ENCODE results near the gene USP35.
A peak's percentile ranks its signal among the peaks of the same experiment; 100 is the strongest.
"Not testable (repeated sequence)": the region's sequence is repeated elsewhere in the genome, so short reads cannot be mapped to it uniquely, and the experiment has no call there.

USP35 gene

DNA sequence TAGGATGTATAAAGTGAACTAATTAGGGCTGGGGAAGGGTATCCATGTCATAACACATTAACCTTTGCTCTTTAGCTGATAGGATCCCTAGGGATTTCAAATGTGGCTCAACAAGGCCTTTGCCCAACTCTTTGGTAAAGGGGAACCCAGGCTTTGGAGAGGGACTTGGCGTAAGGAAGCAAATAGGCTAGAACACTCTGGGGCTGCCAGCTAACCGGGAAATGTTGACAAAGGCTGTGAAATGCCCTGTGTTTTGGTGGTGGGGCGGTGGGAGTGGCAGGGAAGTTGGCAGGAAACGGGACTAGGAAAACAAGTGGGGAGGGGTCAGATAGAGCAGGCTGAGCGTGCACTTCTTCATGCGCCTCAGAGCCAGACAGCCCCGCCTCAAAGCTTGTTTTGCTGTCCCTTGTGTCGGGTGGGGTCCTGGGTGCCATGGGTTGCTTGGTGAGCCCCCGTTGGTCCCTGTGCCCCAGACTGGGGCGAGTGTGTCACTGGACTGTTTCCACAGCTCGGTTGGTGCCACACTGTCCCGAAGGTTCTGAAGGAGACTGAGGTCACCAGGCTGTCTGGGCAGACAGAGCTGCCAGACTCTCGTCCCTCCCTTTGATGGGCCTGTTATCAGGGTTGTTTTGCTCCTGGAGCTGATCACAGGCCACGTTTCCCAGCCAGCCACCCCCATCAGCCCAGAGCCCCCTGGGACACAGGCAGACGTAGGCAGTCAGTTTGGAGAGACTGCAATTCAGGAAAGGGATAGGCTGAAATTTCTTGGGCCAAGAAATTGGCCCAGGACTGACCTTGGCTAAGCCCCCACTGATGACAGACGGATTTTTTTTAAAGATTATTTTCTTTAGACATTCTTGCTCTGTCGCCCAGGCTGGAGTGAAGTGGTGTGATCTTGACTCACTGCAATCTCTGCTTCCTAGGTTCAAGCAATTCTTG is 19.9 kb upstream of the USP35 start:
- no peak for DNase-seq

DNA sequence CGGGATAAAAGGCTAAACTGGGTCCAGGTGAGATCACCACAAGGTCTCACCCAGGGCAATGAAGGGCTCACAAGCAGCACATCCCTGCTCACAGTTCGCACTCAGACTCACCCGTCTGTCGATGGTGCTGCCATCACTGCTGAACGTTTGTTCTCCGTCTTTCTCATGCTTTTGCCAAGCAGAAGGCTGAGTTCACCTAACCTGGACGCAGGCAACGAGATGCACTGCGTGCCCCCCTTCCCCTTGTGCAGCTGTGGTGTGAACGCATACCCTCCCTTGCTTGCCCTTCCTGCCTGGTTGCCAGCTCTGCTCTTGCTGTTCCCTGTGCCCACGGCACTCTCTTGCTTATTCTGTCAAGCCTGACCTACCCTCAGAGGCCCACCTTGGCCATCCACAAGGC is 18.3 kb upstream of the USP35 start:
- DNase-seq = no peak

DNA sequence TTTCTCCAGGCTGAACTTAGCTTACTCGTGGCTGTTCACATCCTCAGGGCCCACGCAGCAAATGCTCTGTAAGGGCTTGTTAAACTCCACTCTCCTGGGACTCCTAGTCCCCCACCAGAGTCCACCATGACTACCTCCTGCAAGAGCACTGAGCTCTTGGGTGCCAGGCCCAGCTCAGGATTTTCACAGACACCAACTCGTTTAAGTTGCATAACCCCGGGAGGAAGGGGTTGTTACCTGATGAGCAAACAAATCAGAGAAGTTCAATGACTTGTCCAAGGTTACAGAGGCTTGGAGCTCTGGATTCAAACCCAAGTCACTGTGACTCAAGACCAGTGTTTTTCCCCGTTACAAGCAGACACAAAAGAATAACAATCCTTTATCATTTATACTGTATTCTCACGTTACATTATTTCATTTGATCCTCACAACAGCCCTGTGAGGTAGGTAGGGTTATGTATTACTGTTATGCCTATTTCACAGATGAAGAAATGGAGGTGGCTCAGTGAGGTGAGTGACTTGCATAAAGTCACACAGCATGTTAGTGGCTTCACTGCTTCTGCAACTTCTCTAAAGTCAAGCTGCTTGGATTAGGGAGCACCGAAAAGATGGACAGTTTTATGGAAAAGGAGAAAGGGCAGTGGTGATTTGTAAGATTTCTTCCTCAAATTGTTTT is 17.7 kb upstream of the USP35 start:
- no peak for DNase-seq

DNA sequence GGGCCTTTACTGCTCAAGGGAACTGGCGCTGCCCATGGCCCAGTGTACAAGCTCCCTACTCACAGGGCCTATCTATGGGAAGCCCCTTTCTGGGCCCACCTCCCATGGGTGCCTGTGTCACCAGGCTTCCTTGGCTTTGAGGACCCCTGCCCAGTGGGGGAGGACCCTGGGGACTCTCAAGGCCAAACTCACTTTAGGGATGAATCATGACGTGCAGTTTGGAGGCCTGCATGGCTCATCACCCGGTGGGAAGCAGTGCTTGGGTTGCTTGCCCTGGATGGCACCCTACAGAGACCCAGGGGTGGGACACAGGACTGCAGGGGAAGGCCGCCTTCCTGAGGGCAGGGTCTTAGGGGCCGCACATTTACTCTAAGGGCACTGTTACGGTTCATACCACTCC is 16.8 kb upstream of the USP35 start:
- no peak for DNase-seq

DNA sequence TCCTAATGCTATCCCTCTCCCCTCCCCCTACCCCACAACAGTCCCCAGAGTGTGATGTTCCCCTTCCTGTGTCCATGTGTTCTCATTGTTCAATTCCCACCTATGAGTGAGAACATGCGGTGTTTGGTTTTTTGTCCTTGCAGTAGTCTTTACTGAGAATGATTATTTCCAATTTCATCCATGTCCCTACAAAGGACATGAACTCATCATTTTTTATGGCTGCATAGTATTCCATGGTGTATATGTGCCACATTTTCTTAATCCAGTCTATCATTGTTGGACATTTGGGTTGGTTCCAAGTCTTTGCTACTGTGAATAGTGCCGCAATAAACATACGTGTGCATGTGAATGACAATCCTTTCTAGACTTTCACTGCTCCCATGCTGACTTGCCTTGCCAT is 12.9 kb upstream of the USP35 start:
- not testable (repeated sequence) for DNase-seq

DNA sequence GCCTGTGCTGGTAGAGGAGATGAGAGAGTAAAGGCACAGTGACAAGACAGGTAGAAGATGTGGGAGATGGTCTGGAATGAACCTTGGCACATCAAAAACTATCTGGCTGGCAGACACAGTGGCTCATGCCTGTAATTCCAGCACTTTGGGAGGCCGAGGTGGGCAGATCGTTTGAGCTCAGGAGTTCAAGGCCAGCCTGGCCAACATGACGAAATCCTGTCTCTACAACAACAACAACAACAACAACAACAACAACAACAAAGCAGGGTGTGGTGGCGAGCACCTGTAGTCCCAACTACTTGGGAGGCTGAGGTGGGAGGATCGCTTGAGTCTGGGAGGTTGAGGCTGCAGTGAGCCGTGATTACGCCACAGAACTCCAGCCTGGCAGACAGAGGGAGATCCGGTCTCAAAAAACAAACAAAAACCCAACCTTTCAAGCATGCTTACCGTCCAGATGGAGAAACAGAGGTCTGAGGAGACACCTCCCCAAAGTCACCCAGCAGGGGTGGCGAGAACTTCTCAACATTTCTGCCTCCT is 12.0 kb upstream of the USP35 start:
- no peak for DNase-seq

DNA sequence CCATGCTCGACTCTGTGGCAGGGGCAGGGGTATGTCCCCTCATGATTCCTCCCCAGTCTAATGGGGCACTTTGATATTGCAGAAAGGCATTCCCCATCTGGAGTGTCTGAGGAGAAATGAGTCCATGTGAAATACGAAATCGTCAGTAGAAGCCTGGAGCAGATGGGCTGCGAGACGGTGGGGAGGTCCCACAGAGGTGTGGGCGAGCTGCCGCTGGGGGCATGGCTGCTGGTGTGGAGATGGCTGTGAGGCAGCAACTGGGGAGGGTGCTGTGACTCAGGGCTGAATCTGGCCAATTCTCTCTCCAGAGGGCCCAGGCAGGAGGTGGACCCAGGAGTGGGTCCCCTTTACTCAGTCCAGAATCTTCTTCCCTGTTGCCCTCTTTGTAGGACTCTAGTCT is 11.5 kb upstream of the USP35 start:
- DNase-seq = no peak

DNA sequence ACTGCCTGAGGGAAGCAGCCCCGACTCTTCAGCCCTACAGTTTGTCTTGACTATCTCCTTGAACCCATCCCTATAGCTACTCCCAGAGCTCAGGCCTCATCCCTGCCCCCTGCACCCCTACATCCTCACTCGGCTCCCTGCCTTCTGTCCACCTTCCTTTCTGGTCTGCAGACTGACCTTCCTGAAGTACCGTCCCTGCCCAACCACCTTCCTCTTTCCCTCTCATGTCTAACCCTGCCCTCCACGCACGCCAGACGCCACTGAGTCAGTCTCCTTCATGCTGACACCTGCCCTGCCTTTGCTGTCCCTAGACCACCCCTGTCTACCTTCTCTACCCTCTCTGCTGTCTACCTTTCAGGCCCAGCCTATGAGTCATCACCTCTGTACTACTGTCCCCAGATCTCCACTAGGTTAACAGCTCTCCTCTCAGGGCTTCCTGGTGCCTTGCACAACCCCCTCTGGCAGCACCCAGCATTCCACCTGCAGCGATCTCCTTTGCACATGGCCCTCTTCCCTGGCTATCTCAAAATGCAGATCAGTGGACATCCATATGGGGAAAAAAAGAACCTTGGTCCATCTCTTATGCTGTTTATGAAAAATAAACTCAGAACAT is 9.2 kb upstream of the USP35 start:
- DNase-seq = no peak

DNA sequence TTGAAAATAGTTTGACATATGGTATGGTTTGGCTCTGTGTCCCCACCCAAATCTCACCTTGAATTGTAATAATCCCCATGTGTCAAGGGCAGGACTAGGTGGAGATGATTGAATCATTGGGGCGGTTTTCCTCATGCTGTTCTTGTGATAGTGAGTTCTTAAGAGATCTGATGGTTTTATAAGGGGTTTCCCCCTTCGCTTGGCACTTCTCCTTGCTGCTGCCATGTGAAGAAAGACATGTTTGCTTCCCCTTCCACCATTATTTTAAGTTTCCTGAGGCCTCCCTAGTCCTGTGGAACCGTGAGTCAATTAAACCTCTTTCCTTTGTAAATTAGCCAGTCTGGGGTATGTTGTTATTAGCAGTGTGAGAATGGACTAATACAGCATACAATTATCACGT is 8.0 kb upstream of the USP35 start:
- DNase-seq = peak; percentile 64 to 71

DNA sequence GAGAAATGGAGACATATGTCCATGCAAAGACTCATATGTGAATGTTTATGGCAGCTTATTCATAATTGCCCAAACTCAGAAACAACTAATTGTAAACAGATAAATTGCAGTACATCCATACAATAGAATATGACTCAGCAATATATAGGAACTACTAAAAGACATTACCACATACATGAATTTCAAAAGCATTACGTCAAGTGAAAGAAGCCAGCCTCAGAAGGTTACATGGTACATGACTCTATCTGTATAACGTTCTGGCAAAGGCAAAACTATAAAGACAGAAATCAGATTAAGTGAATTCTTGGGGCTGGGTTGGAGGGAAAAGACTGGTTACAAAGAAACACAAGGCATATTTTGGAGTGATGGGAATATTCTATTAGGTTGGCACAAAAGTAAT is 7.5 kb upstream of the USP35 start:
- DNase-seq = peak; percentile 85 to 90

DNA sequence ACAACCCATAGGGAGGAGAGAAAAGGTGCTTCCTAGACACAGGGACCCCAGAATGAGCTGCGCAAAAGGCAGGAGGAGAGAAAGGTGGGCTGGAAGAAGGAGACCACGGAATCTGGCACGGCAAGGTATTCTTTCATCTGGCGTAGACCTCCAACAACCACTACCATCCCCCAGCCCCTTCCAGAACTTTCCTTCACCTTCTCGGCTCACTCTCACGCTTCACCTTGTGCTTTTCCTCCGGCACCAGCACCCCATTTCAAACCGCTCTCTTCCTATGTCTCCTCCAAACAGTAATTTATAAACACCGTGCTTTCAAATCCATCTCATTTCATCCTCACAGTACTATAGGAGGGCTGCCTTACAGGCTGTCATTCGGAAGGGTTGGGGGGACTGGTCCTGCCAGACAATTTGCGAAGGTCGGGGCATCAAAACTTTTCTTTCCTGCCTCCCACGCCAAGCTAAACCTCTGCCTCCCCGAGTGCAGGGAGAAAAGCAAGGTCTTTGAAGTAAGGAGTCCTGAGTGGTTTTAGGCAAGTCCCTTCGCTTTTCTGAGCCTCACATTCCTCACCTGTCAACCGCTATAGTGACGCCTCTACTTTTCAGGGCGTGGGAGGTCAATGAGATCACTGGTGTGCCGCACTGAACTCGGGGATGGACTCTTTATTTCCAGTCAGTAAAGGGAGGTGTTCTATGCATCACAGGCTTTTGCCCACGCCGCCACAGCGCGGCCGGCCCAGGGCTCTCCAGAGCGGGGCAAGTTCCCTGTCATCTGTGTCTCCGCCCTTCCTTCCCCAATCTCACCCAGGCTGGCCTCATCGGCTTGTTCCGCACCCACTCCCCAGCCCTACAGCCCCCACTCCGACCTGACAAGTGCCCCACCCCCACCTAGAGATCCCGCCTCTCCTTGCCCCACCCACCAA is 1.1 kb upstream of the USP35 start:
- DNase-seq = peak; percentile 88 to 93

DNA sequence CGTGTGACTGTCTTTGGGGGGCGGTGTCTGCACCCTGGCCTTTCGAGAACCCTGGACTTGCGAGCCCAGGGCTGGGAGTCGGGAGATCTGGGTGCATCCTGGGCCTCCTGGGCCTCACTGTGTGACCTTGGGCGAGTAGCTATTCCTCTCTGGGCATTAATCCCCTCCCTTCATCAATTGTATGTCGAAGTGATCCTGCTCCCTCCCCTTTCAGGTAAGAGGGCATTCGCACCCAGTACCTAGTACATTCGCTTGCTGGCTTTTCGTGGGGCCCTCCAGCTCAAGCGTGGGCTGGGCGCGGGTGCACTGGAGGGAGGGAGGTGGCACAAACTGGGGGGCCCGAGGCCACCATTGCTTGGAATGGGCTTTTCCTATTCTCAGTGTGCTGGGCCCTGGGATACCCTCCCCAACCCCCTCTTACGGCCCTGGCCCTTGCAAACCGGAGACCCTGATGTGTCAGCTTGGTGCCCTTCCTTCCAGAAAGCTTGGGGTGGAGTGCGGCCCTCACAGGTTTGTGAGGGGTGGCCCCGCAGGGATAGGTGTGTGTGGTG is 530 bp downstream of the USP35 start:
- no peak for DNase-seq

DNA sequence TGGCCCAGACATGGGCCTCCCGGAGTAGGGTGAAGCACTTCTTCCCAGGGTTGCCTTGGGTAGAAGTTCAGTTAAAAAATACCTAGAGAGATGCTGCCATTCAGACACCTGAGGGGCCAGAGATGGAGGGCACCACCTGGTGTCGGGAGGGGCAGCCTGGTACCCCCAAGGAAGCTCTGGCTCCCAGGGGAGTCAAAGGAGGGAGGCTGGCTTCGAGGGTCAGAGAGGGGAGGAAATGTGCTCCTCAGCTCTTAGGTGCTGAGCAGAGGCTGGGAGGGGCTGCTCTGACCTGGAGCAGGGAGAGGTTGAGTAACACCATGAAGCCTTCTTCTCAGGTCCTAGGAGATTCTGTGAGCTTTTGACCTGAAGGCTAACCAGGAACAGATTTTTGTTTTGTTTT is 1.1 kb downstream of the USP35 start:
- DNase-seq = no peak

DNA sequence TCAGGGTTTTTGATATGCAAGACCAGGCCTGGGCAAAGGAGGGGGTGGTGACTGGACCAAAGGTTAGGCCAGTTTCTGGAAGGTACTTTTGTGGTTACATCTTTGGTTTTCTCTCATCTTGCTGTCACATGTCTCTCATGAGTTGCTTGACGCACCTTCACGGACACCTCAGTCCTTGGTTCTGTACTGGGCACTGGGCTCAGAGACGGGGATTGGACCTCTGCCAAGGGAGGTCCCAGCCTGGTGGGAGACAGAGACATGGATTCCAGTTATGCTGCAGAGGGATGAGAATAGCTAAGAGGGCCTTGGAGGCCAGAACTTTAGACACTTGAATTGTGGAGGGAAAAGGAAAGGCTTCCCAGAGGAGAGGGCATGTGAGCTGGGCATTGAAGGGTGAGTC is 1.7 kb downstream of the USP35 start:
- peak in 1 of 2 donors; percentile 15 for DNase-seq

DNA sequence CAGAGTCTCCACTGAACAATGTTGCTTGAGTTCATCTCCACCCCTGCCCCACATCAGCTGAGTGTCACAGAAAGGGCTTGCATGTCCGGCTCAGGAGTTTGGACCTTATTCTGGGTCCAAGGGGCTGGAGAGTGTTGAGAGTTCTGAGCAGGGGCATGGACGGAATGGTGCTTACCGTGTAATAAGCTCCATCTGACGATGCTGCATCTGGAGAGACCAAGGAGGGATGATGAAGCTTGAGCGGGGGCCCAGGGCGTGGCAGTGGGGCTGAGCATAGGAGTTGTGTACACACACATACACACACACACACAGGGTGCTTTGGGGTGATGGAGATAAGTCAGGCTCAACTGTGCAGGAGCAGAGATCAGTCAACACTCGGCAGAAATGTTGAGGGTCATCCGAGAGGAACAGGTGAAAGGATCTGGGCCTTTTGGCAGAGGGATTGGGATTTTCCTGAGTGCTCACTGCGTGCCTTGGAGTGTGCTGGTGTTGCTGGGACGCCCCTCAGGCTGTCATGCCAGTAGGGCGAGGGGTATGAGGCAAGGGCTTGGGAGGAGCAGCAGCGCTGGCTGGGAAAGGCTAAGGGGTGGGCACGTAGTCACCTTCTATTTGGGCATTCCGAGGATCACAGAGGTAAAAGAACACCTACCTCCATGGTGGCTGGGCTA is 2.3 kb downstream of the USP35 start:
- DNase-seq = no peak

DNA sequence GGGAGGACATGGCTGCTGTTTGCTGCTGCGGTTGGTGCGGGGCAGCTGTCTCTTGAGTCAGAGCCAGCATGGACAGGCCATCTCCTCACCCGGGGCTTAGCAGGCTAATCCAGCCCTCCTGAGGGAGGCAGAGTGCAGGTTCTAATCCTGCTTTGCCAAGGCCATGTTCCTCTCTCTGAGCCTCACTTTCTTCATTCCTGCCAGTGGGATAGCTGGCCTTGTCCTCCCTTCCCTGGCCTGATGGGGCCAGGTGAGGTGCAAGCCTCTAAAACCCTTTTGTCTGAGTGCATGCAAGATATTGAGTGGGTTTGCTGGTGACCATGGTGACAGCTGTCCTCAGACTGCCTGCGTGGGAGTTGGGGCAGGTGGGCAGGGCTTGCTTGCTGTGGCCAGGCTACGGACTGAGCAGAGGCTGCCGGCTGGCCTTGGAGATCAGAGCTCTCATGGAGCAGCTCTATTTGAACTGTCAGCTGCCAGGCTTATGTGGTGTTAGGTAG is 3.6 kb downstream of the USP35 start:
- peak in 1 of 2 donors; percentile 56 for DNase-seq

DNA sequence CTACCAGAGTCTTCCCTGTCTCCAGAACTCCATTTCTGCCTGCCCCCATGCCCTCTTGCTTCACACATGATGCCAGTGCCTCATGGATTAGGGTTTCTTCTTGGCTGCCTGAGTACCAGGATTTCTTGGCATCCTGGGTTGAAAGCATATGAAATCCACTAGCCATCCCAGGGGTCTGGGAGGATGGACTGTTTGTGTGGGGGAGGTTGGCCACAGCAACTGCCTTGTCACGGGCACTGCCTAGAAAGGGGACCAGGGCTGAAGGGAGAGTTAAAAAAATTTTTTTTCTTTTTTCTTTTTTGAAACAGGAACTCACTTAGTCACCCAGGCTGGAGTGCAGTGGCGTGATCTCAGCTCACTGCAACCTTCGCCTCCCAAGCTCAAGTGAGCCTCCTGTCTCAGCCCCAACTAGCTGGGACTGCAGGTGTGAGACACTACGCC is 4.2 kb downstream of the USP35 start:
- DNase-seq = peak; percentile 51 to 57

DNA sequence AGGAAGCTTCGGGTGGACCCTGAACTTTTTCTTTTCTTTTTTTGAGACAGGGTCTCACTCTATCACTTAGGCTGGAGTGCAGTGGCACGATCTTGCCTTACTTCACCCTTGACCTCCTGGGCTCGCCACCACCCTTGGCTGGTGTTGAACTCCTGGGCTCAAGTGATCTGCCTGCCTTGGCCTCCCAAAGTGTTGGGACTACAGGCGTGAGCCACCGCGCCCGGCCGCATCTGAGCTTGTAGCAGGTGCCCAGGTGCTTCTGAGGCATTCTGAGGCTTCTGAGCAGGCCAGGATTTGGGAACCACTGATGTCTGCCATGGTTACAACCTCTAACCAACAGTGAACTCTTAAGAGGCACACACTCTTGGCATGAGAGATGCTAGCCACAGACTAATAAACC is 5.1 kb downstream of the USP35 start:
- DNase-seq = no peak

DNA sequence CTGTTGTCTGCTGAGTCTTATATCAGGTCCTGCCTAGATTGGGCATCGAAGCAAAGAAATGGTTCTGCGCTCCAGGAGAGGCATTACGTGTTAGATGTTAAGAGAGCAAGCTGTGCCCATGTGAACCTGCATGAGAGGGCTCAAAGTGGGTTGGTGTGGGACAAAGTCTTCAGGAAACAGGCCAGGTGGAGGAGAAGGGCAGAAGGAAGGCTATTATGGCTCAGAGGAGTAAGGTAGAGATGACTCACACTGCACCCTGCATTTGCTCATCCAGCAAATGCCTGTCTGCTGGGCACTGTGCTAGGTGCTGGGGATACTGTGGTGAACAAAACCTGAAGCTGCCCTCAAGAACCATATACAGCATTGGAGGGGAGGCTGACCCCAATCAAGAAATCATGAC is 5.8 kb downstream of the USP35 start:
- no peak for DNase-seq

DNA sequence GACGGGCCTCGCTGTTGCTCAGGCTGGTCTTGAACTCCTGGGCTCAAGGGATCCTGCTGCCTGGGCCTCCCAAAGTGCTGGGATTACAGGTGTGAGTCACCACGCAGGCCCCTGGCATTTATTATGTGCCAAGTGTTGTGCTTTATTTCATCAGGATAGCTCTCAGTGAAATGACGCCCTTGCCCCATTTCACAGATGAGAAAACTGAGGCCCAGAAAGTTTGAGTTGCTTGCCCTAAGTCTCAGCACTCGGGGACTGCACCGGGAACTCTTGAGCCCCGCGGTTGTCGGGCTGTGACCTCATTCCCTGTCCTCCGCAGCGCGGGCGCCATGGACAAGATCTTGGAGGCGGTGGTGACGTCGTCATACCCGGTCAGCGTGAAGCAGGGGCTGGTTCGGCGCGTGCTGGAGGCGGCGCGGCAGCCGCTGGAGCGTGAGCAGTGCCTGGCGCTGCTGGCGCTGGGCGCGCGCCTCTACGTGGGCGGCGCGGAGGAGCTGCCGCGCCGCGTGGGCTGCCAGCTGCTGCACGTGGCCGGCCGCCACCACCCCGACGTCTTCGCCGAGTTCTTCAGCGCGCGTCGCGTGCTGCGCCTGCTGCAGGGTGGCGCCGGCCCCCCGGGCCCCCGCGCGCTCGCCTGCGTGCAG is 7.3 kb downstream of the USP35 start:
- peak in 1 of 2 donors; percentile 9 for DNase-seq

DNA sequence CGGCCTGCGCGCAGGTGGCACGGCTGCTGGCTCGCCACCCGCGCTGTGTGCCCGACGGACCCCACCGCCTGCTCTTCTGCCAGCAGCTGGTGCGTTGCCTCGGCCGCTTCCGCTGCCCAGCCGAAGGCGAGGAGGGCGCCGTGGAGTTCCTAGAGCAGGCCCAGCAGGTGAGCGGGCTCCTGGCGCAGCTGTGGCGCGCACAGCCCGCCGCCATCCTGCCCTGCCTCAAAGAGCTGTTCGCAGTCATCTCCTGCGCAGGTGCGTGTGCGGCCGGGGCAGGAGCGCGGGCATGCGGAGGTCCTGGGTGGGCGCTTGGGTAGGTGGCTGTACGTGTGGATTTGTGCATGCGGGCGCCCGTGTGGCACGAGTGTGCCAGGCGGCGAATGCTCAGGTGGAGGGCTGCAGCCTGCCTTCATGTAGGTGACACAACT is 8.0 kb downstream of the USP35 start:
- DNase-seq = no peak
